ENCODE data around the gene GPATCH11.

GPATCH11 gene

DNA sequence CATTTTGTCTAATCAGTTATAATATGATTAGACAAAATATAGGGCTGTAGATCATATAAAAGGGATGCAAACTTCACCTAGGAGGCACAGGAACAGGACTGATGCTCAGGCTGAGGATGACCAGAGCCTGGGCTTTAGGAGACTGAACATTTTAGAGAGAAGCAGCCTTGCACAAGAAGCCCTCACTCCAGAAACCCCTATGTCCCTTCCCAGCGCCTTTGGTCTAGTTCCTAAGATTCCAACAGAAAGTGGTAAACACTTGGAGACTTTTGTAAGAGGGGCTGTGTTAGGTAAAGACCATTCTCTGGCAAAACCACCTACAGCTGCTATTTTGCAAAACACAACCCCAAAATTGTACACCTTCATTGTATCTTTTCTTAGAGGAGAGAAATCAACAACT lies 33.2 kb downstream of the GPATCH11 start:
- ChIA-PET POLR2A (no interaction called here), CTCF (interaction anchor here (0.6 kb wide), 1 partner anchor 443 kb away, joined by 3 read pairs; no protein-coding TSS in a partner anchor)
- no peak for DNase-seq (ENCODE audit: extremely low spot score)
- TF ChIP-seq SP1 (IDR thresholded peaks at IDR 0.05), result no peak
- no peak for TF ChIP-seq ELF4 (IDR thresholded peaks at IDR 0.05)
- TF ChIP-seq FOXM1 (IDR thresholded peaks at IDR 0.05; ENCODE audit: borderline replicate concordance), result no peak
- TF ChIP-seq SUZ12 (IDR thresholded peaks at IDR 0.05), result no peak
- TF ChIP-seq NFRKB (IDR thresholded peaks at IDR 0.05), result no peak
- TF ChIP-seq L3MBTL2 (conservative IDR thresholded peaks at IDR 0.05), result no peak
- TF ChIP-seq FOXA1 (IDR thresholded peaks at IDR 0.05), result no peak
- no peak for TF ChIP-seq BHLHE40 (IDR thresholded peaks at IDR 0.05; ENCODE audit: borderline replicate concordance)
- TF ChIP-seq LEF1 (IDR thresholded peaks at IDR 0.05; ENCODE audit: borderline replicate concordance), result no peak
- TF ChIP-seq CTBP1 (IDR thresholded peaks at IDR 0.05; ENCODE audit: borderline replicate concordance), result no peak
- no peak for TF ChIP-seq ZNF384 (IDR thresholded peaks at IDR 0.05)
- TF ChIP-seq, protein P1, sequence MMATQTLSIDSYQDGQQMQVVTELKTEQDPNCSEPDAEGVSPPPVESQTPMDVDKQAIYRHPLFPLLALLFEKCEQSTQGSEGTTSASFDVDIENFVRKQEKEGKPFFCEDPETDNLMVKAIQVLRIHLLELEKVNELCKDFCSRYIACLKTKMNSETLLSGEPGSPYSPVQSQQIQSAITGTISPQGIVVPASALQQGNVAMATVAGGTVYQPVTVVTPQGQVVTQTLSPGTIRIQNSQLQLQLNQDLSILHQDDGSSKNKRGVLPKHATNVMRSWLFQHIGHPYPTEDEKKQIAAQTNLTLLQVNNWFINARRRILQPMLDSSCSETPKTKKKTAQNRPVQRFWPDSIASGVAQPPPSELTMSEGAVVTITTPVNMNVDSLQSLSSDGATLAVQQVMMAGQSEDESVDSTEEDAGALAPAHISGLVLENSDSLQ (IDR thresholded peaks at IDR 0.05), result no peak
- no peak for TF ChIP-seq ARNT (IDR thresholded peaks at IDR 0.05)
- no peak for TF ChIP-seq HDGF (IDR thresholded peaks at IDR 0.05; ENCODE audit: borderline replicate concordance)
- no peak for TF ChIP-seq FOXK2 (IDR thresholded peaks at IDR 0.05)
- no peak for TF ChIP-seq TARDBP (IDR thresholded peaks at IDR 0.05)

DNA sequence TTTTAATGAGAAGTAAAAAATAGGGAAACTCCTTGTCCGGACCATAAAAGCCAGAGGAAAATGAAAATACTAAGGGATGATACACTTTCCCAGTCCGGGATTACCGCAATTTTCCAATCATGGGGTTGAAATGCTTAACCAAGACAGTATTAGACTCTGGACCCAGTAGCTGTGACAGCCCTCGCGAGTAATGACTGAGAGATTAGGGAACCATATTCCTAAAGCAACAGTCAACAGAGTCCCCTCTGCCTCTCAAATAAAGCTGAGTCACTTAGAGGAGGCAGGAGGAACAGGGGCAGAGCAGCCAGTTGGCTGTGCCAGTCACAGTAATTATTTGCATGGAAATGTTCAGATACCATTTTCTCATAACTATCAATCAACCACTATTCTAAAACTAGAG lies 34.8 kb downstream of the GPATCH11 start:
- CTCF ChIA-PET, result no interaction called here
- TF ChIP-seq NFRKB (IDR thresholded peaks at IDR 0.05) (no peak), FOXK2 (IDR thresholded peaks at IDR 0.05) (no peak), FOXM1 (IDR thresholded peaks at IDR 0.05; ENCODE audit: borderline replicate concordance) (no peak), HDGF (IDR thresholded peaks at IDR 0.05; ENCODE audit: borderline replicate concordance) (no peak), CTBP1 (IDR thresholded peaks at IDR 0.05; ENCODE audit: borderline replicate concordance) (no peak), LEF1 (IDR thresholded peaks at IDR 0.05; ENCODE audit: borderline replicate concordance) (no peak)
- POLR2A ChIA-PET, result no interaction called here
- no peak for DNase-seq (ENCODE audit: extremely low spot score)

DNA sequence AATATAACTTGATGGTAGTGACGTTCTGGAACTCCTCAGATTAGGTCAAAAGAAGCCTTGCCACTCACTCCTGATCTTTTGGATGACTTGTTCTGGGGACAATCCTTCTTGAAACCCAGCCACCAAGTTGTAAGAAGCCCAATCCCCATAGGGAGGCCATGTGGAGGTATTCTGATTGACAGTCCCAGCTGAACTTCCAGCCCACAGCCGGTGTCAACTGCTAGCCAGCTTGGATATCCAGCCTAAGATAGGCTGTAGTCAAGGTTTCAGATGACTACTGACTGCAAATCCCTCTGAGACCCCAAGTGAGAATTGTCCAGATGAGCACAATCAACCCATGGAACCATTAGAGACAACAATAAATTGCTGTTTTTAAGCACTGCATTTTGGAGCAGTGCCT lies 41.1 kb downstream of the GPATCH11 start:
- POLR2A ChIA-PET, result no interaction called here

DNA sequence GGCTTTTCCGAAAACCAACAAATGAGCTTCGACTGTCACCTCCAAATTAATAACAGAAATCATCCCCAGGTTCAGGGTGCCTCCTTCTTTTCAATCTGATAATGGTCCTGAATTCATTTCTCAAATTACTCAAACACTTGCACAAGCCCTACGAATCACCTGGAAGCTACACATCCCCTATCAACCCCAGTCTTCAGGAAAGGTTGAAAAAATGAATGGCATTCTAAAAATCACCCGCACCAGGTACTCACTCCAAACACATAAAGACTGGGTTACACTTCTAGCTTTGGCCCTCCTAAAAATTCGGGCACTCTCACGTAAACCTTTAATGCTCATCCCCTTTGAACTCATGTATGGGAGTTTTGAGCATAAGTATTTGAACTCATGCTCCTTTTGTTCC lies 48.6 kb downstream of the GPATCH11 start:
- CTCF ChIA-PET, result no interaction called here
- POLR2A ChIA-PET, result no interaction called here
- no peak for DNase-seq (ENCODE audit: extremely low spot score)
- TF ChIP-seq TARDBP (IDR thresholded peaks at IDR 0.05) (no peak), HDGF (IDR thresholded peaks at IDR 0.05; ENCODE audit: borderline replicate concordance) (no peak), FOXA1 (IDR thresholded peaks at IDR 0.05) (no peak), FOXM1 (IDR thresholded peaks at IDR 0.05; ENCODE audit: borderline replicate concordance) (no peak), BHLHE40 (IDR thresholded peaks at IDR 0.05; ENCODE audit: borderline replicate concordance) (no peak), SP1 (IDR thresholded peaks at IDR 0.05) (no peak), L3MBTL2 (conservative IDR thresholded peaks at IDR 0.05) (no peak), SUZ12 (IDR thresholded peaks at IDR 0.05) (no peak), ARNT (IDR thresholded peaks at IDR 0.05) (no peak), FOXK2 (IDR thresholded peaks at IDR 0.05) (no peak), NFRKB (IDR thresholded peaks at IDR 0.05) (no peak), CTBP1 (IDR thresholded peaks at IDR 0.05; ENCODE audit: borderline replicate concordance) (no peak), ELF4 (IDR thresholded peaks at IDR 0.05) (no peak), LEF1 (IDR thresholded peaks at IDR 0.05; ENCODE audit: borderline replicate concordance) (no peak), ZNF384 (IDR thresholded peaks at IDR 0.05) (no peak)
- TF ChIP-seq, protein P1 (IDR thresholded peaks at IDR 0.05), result no peak

More for the DNA sequence above, 41.1 kb downstream of the GPATCH11 start:
- no peak for DNase-seq (ENCODE audit: extremely low spot score)
- TF ChIP-seq TARDBP (IDR thresholded peaks at IDR 0.05) (no peak), NFRKB (IDR thresholded peaks at IDR 0.05) (no peak), FOXK2 (IDR thresholded peaks at IDR 0.05) (no peak), HDGF (IDR thresholded peaks at IDR 0.05; ENCODE audit: borderline replicate concordance) (no peak), SUZ12 (IDR thresholded peaks at IDR 0.05) (no peak), L3MBTL2 (conservative IDR thresholded peaks at IDR 0.05) (no peak), FOXM1 (IDR thresholded peaks at IDR 0.05; ENCODE audit: borderline replicate concordance) (no peak)
- CTCF ChIA-PET, result no interaction called here

DNA sequence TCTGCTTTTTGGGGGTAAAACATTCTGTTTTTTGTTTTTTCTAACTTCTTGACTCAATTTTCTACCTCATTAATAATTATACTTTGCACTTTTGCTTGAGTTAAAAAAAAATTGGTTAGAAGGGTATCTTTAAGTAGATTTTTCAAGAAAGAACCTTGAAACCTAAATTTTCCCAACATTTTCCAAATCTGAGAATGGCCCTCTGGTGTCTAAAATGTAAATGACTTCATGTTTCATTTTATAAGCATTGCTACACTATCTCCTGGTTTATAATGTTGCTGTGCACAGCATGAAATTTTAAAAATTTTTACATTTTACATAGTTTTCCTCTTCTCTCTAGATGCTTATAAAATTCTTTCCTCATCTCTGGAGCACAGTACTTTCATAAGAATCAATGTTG lies 58.2 kb downstream of the GPATCH11 start:
- no peak for TF ChIP-seq SUZ12 (IDR thresholded peaks at IDR 0.05)
- TF ChIP-seq FOXK2 (IDR thresholded peaks at IDR 0.05), result no peak
- TF ChIP-seq ELF4 (IDR thresholded peaks at IDR 0.05), result no peak
- TF ChIP-seq LEF1 (IDR thresholded peaks at IDR 0.05; ENCODE audit: borderline replicate concordance), result no peak
- TF ChIP-seq ARNT (IDR thresholded peaks at IDR 0.05), result no peak
- TF ChIP-seq CTBP1 (IDR thresholded peaks at IDR 0.05; ENCODE audit: borderline replicate concordance), result no peak
- TF ChIP-seq FOXA1 (IDR thresholded peaks at IDR 0.05), result no peak
- TF ChIP-seq HDGF (IDR thresholded peaks at IDR 0.05; ENCODE audit: borderline replicate concordance), result no peak
- TF ChIP-seq, protein P1 (IDR thresholded peaks at IDR 0.05), result no peak
- POLR2A ChIA-PET, result no interaction called here
- DNase-seq (ENCODE audit: extremely low spot score), result no peak
- CTCF ChIA-PET, result no interaction called here

DNA sequence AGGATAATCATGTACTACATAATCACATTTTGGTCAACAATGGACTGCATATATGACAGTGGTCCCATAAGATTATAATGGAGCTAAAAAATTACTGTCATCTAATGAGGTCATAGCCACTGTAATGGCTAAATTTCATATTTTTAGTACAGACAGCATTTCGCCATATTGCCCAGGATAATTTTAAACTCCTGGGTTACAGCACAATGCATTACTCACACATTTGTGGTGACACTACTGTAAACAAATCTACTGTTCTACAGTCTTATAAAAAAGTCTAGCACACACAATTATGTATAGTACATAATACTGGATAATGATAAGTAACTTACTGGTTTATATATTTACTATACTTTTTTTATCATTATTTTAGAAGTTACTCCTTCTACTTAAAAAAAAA lies 59.7 kb downstream of the GPATCH11 start:
- DNase-seq (ENCODE audit: extremely low spot score), result no peak
- ChIA-PET CTCF (no interaction called here), POLR2A (no interaction called here)
- TF ChIP-seq, protein P1 (IDR thresholded peaks at IDR 0.05), result no peak
- TF ChIP-seq CTBP1 (IDR thresholded peaks at IDR 0.05; ENCODE audit: borderline replicate concordance), result no peak
- TF ChIP-seq FOXA1 (IDR thresholded peaks at IDR 0.05), result no peak
- TF ChIP-seq ZNF384 (IDR thresholded peaks at IDR 0.05), result no peak
- no peak for TF ChIP-seq L3MBTL2 (conservative IDR thresholded peaks at IDR 0.05)
- no peak for TF ChIP-seq ARNT (IDR thresholded peaks at IDR 0.05)
- TF ChIP-seq NFRKB (IDR thresholded peaks at IDR 0.05), result no peak
- no peak for TF ChIP-seq FOXK2 (IDR thresholded peaks at IDR 0.05)
- no peak for TF ChIP-seq BHLHE40 (IDR thresholded peaks at IDR 0.05; ENCODE audit: borderline replicate concordance)
